CD14-positive monocyte (primary cell): Measurements from ENCODE around the gene VLDLR. TPM values are rescaled to one million over a fixed set of nuclear protein-coding genes. Genes with fewer than 3 reads are reported as not detected.

Source experiments
- DNase-seq, 3 donors: peaks; one replicate each; pipeline ENCODE4 v3.0.0-alpha.2; 2011 to 2022
- H2AFZ ChIP-seq: 2 replicates; pipeline ENCODE4 v1.6.0; 2012; ENCODE audit warnings: mild to moderate bottlenecking, low read depth, low read length, inconsistent platforms; ENCODE audit not compliant: insufficient read depth, poor library complexity, severe bottlenecking
- H3K27ac ChIP-seq, 2 donors: 1 replicate in 1 of 2; 2 replicates in 1 of 2; pipeline ENCODE4 v1.5.1; 2012 to 2013; ENCODE audit warnings: low read length in 2 of 2, control low read depth in 1 of 2, inconsistent platforms in 1 of 2, low read depth in 1 of 2, mild to moderate bottlenecking in 1 of 2
- H3K27me3 ChIP-seq, 2 donors: one replicate each; pipeline versions ENCODE4 v1.6.0 to v1.6.1; 2011 to 2013; ENCODE audit warnings: low read length in 2 of 2; ENCODE audit not compliant: control insufficient read depth in 2 of 2, insufficient read depth in 2 of 2
- H3K36me3 ChIP-seq, 2 donors: replicated peaks in 1 of 2; 1 replicate in 1 of 2; 2 replicates in 1 of 2; pipeline versions ENCODE4 v1.5.1 to v1.6.1; 2012 to 2013; ENCODE audit warnings: low read length in 2 of 2, control low read depth in 1 of 2, inconsistent platforms in 1 of 2, mild to moderate bottlenecking in 1 of 2; ENCODE audit not compliant: insufficient read depth in 2 of 2, control insufficient read depth in 1 of 2
- H3K4me1 ChIP-seq, 2 donors: 1 replicate in 1 of 2; 2 replicates in 1 of 2; pipeline versions ENCODE4 v1.5.1 to v1.6.1; 2012 to 2013; ENCODE audit warnings: low read length in 2 of 2, control low read depth in 1 of 2, inconsistent platforms in 1 of 2, mild to moderate bottlenecking in 1 of 2, moderate library complexity in 1 of 2; ENCODE audit not compliant: insufficient read depth in 2 of 2, control insufficient read depth in 1 of 2
- H3K4me2 ChIP-seq: replicated peaks from 2 replicates; pipeline ENCODE3; 2012; ENCODE audit warnings: low read length, moderate library complexity, mild to moderate bottlenecking; ENCODE audit not compliant: poor library complexity, severe bottlenecking; ENCODE audit errors: extremely low read depth
- H3K4me3 ChIP-seq, 3 experiments: fragments of 200-600 bp in 1 of 3; sonication (generic) in 1 of 3; replicated peaks in 1 of 3; 1 replicate in 2 of 3; 2 replicates in 1 of 3; pipeline ENCODE4 v1.5.1; 2011 to 2013; ENCODE audit warnings: low read length in 3 of 3, mild to moderate bottlenecking in 3 of 3, control low read depth in 2 of 3, low read depth in 2 of 3, inconsistent platforms in 1 of 3, moderate library complexity in 1 of 3
- H3K79me2 ChIP-seq: 2 replicates; pipeline ENCODE4 v1.6.0; 2012; ENCODE audit warnings: mild to moderate bottlenecking, control low read depth, inconsistent platforms, low read length, moderate library complexity; ENCODE audit not compliant: insufficient read depth
- H3K9ac ChIP-seq: 2 replicates; pipeline ENCODE4 v1.6.0; 2017; ENCODE audit warnings: low read length, mild to moderate bottlenecking; ENCODE audit not compliant: insufficient read depth, poor library complexity, severe bottlenecking
- H3K9me3 ChIP-seq, 2 donors: replicated peaks in 1 of 2; 1 replicate in 1 of 2; 2 replicates in 1 of 2; pipeline versions ENCODE4 v1.5.1 to v1.6.1; 2012 to 2013; ENCODE audit warnings: low read length in 2 of 2, control low read depth in 1 of 2; ENCODE audit not compliant: control insufficient read depth in 1 of 2, insufficient read depth in 1 of 2
- H4K20me1 ChIP-seq: 2 replicates; pipeline ENCODE4 v1.6.0; 2012; ENCODE audit warnings: mild to moderate bottlenecking, low read length, control low read depth, moderate library complexity; ENCODE audit not compliant: insufficient read depth
- H3K27ac Mint-ChIP-seq, 7 donors: one replicate each; pipeline ENCODE4 v1.8.0; 2020; ENCODE audit warnings: mild to moderate bottlenecking in 7 of 7, mixed read lengths in 7 of 7, moderate library complexity in 6 of 7, inconsistent platforms in 2 of 7
- H3K27me3 Mint-ChIP-seq, 3 donors: one replicate each; pipeline ENCODE4 v1.8.0; 2021 to 2022; ENCODE audit warnings: low read depth in 3 of 3, mild to moderate bottlenecking in 3 of 3, mixed read lengths in 3 of 3, moderate library complexity in 3 of 3, inconsistent platforms in 1 of 3
- H3K36me3 Mint-ChIP-seq, 2 donors: one replicate each; pipeline ENCODE4 v1.8.0; 2020; ENCODE audit warnings: mixed read lengths in 2 of 2, inconsistent platforms in 1 of 2, mild to moderate bottlenecking in 1 of 2
- H3K4me1 Mint-ChIP-seq: one replicate; pipeline ENCODE4 v1.8.0; 2020; ENCODE audit warnings: mild to moderate bottlenecking, mixed read lengths
- H3K4me3 Mint-ChIP-seq, 2 donors: one replicate each; pipeline ENCODE4 v1.8.0; 2020; ENCODE audit warnings: mild to moderate bottlenecking in 2 of 2, mixed read lengths in 2 of 2, moderate library complexity in 1 of 2
- H3K9me3 Mint-ChIP-seq, 7 donors: one replicate each; pipeline ENCODE4 v1.8.0; 2020 to 2022; ENCODE audit warnings: mixed read lengths in 7 of 7, mild to moderate bottlenecking in 6 of 7, moderate library complexity in 6 of 7, inconsistent platforms in 2 of 7
- CTCF ChIP-seq: fragments of 200-600 bp; IDR thresholded peaks from one replicate; pipeline ENCODE4 v1.8.0; 2022; ENCODE audit warnings: antibody characterized with exemption, mild to moderate bottlenecking
- WGBS: methylation state at CpG from one replicate; pipeline ENCODE4 v1.1.5; 2013; ENCODE audit warnings: missing lambda C conversion rate; ENCODE audit not compliant: insufficient coverage; 5-methylcytosine and 5-hydroxymethylcytosine counted together
- intact Hi-C, 2 donors: fragments of 100-400 bp; cut with micrococcal nuclease; formaldehyde crosslinking; loops; one replicate each; pipeline versions ENCODE4 v1.15.0 to v1.15.1; 2023
- polyA plus RNA-seq, 3 donors: library from polyadenylated mRNA; depleted of rRNA in 1 of 3; unstranded in 2 of 3; stranded (reverse) in 1 of 3; fragments of 300-500 nt in 2 of 3; fragments of >200 nt in 1 of 3; fragmentation: Illumina TruSeq in 2 of 3; gene quantifications; 1 replicate in 2 of 3; 2 replicates in 1 of 3; pipeline ENCODE4 v1.2.3, GENCODE V29; 2012 to 2021

The VLDLR gene
- polyA plus RNA-seq, 3 donors: 0.05 to 0.07 TPM; not detected in 1

DNA sequence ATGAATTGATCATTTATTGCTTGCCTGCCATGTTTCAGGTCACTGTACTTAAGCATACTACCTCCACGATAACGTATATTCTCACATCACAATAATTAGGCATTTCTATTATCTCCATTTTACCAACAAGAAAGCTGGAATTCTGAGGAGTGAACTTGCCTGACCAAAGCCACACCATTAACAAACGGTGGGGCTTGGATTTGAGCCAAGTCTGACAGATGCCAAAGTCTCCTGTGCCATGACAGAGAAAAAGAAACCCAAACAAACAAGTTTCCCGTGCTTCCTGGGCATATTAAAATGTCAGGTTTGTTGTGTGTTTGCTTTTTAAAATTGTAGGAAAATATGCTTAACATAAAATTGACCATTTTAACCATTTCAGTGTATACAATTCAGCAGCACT, 54.9 kb downstream of the VLDLR start:
- Mint-ChIP-seq H3K4me3 (no peak overlapping the region), H3K36me3 (no peaks in the 10 kb centered on the region), H3K27me3 (peaks cover 0 to 3% (median 0%) of the 10 kb centered on the region in 3 donors), H3K27ac (no peak overlapping the region), H3K9me3 (peaks cover 0 to 5% (median 1%) of the 10 kb centered on the region in 7 donors), H3K4me1 (no peaks in the 10 kb centered on the region)
- Histone ChIP-seq H3K4me3 (no peak overlapping the region), H3K79me2 (no peaks in the 10 kb centered on the region), H3K4me2 (no peak overlapping the region), H3K27ac (no peak overlapping the region), H3K9me3 (no peaks in the 10 kb centered on the region), H2AFZ (no peak overlapping the region), H3K9ac (no peak overlapping the region), H3K4me1 (no peaks in the 10 kb centered on the region), H3K27me3 (no peaks in the 10 kb centered on the region), H4K20me1 (no peaks in the 10 kb centered on the region), H3K36me3 (no peaks in the 10 kb centered on the region)
- no peak for TF ChIP-seq CTCF
- intact Hi-C loops: no loop called here
- no peak for DNase-seq
- WGBS: 50% methylated on average over 1 of the region's 4 CpGs

- intact Hi-C loops: no loop called here
- no peaks in the 10 kb centered on the region for H3K27me3 ChIP-seq
- 85% methylated on average over 3 of the region's 5 CpGs for WGBS
Observed at GRCh38 chr9:2677915-2678889, 56.6 kb downstream of the VLDLR start.

More at GRCh38 chr9:2677915-2678889, 56.6 kb downstream of the VLDLR start:
- TF ChIP-seq CTCF: no peak
- Mint-ChIP-seq H3K9me3 (peaks cover 0 to 8% (median 1%) of the 10 kb centered on the region in 7 donors), H3K27me3 (peaks cover 0 to 3% (median 0%) of the 10 kb centered on the region in 3 donors), H3K4me1 (no peaks in the 10 kb centered on the region), H3K4me3 (no peak overlapping the region), H3K27ac (no peak overlapping the region), H3K36me3 (no peaks in the 10 kb centered on the region)
- H3K9ac ChIP-seq: no peak overlapping the region
- H2AFZ ChIP-seq: no peak overlapping the region
- DNase-seq: no peak
- H4K20me1 ChIP-seq: no peaks in the 10 kb centered on the region
- H3K4me1 ChIP-seq: no peaks in the 10 kb centered on the region
- H3K4me3 ChIP-seq: no peak overlapping the region
- no peaks in the 10 kb centered on the region for H3K9me3 ChIP-seq
- no peaks in the 10 kb centered on the region for H3K79me2 ChIP-seq
- H3K27ac ChIP-seq: no peak overlapping the region
- no peaks in the 10 kb centered on the region for H3K36me3 ChIP-seq
- H3K4me2 ChIP-seq: no peak overlapping the region
